SK-MEL-5 (cell line): ENCODE results near the gene OSBPL1A. TPM values are rescaled to one million over a fixed set of nuclear protein-coding genes. Genes with fewer than 3 reads are reported as not detected.
A peak's percentile ranks its signal among the peaks of the same experiment; 100 is the strongest.
"Not testable (repeated sequence)": the region's sequence is repeated elsewhere in the genome, so short reads cannot be mapped to it uniquely, and the experiment has no call there.

Experiments used
- DNase-seq: peaks from one replicate; pipeline ENCODE4 v3.0.0-alpha.2; 2016; ENCODE audit warnings: low read depth, low spot score
- in situ Hi-C: cut with HindIII; loops from 2 replicates; pipeline ENCODE4 v1.10.0; 2016; ENCODE audit warnings: low sequenced_read_pairs, high pct_unique_total_duplicates, low pct_unique_long_range_greater_than_20kb
- total RNA-seq: library from RNA; depleted of rRNA; stranded (reverse); fragments of >200 nt; shearing (Covaris generic); gene quantifications from 2 replicates; pipeline ENCODE4 v1.2.3, GENCODE V29; 2014

The OSBPL1A gene
- total RNA-seq, 1 experiment from 2014 or later = 84.7 TPM

GRCh38 chr18:24187049-24187448 is 210.6 kb downstream of the OSBPL1A start:
- in situ Hi-C loops = no loop called here

DNA sequence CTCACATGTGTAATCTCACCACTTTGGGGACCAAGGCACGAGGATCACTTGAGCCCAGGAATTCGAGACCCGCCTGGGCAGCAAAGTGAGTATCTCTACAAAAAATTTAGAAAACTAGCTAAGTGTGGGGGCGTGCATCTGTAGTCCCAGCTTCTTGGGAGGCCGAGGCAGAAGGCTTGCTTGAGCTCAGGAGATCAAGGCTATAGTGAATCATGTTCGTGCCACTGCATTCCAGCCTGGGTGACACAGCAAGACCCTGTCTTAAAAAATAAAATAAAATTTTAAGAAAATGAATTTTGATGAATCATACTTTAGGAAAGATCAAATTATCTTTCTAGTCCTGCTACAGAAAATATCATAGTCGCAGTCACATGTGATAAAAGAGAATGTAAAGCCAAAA is 211.8 kb downstream of the OSBPL1A start:
- in situ Hi-C loops = no loop called here
- DNase-seq = no peak

More at GRCh38 chr18:24187049-24187448, 210.6 kb downstream of the OSBPL1A start:
- no peak for DNase-seq

- in situ Hi-C loops = no loop called here
- DNase-seq = no peak
Observed at GRCh38 chr18:24181806-24182205, 215.8 kb downstream of the OSBPL1A start.

DNA sequence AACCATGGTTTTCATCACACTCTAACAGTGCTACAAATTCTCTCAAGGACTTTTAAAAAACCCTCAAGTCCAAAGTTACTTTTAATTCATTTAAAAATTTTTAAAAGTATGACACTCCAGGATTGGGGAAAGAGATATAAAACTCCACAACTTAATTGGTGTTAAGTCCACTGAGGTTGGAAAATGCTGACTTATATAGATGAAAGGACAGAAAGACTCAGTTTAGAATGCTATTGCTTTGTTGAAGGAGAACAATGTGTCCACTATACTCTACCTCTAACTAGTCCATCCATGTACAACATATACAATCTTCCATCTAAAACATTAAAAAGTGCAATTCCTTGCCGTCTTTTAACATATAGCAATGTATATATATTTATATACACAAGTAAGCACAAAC is 217.6 kb downstream of the OSBPL1A start:
- no peak for DNase-seq
- in situ Hi-C loops = no loop called here

DNA sequence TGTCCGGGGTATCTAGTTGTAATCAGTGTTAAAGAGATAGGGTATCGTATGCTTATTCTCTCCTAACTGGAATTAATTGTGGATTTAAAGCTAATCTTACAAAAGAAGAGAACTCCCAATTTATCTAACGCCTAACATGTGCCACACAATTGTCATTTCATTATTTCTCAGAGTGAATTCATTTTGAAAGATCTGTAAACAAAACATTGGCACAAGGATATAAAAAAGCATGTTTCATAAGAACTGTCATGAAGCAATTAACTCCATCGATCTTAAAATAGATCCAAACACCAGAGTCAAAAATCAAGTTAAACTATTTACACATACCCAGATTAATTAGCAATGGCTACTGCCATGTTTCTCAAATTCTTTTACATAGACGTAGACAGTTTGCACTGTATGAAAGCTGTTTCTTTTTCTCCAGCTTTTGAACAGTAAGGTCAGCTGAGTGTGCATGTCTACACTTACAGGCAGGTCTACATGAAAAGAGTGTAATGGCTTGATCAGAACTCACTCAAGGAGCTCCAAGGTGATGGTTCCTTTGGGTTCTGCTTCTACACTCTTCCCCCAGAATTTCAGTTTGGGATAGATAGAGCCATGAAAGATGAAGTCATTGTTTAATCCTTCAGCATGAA is 220.0 kb downstream of the OSBPL1A start:
- DNase-seq = no peak
- in situ Hi-C loops = no loop called here

- in situ Hi-C loops = no loop called here
- peak; percentile 67 for DNase-seq
Observed at GRCh38 chr18:24176727-24177416, 220.8 kb downstream of the OSBPL1A start.

GRCh38 chr18:24173997-24174396 is 223.6 kb downstream of the OSBPL1A start:
- DNase-seq = no peak
- in situ Hi-C loops = no loop called here

GRCh38 chr18:24170360-24170759 is 227.3 kb downstream of the OSBPL1A start:
- no peak for DNase-seq
- in situ Hi-C loops = no loop called here

- in situ Hi-C loops = no loop called here
- DNase-seq = no peak
Observed at GRCh38 chr18:24168496-24168895, 229.1 kb downstream of the OSBPL1A start.

DNA sequence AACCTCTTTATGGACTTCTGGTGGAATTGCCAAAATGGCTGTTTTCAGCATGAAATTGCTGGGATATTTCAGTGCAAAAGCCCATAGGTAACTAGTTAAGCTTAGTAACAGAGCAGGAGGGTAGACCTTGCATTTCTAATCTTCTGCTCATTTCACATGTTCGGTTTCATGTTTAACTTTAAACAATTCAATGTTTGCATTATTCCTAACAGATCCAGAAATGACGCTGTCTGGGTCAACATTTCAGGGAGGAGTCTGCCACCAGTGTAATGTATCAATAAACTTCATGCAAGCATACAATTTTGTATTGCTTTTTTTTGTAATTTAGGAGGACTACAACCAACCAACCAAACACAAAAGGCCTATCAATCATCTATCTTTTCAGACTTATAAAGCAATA is 236.3 kb downstream of the OSBPL1A start:
- DNase-seq = no peak
- in situ Hi-C loops = no loop called here

DNA sequence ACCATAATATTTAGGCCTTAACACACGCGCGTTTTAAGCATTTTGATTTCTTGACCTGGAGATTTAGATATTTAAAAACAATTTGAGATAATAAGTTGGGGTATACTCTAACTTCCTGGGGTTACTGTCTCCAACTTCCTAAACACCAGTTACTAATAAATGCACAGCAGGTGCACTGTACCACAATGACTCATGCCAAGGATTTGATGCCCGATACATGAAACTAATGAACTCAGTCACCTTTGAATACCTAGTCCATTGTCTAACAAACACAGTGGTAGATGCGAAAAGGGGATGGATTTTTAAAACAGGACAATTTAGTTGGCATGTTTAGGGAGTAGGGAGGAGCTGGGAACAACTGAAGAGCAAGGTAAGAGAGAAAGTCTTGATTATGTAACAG is 237.5 kb downstream of the OSBPL1A start:
- DNase-seq = no peak
- in situ Hi-C loops = no loop called here

DNA sequence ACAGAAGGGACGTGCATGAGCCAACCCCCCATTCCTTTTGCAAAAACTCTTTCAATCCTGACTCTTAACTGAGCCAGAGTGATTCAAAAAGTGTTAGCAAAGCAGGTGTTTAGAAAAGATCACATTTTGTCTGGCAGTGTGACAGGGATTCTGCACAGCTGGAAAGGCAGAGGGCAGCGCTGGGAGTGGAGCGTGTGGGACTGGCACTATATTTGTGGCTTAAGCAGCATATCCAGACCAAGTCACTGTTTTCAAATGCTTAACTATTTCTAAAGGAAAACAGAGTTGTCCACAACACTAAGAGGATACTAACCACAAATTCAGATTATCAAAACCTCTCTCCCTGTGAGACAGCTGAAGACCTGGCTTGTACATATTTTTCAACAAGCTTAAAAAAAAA is 239.8 kb downstream of the OSBPL1A start:
- no peak for DNase-seq
- in situ Hi-C loops = no loop called here

DNA sequence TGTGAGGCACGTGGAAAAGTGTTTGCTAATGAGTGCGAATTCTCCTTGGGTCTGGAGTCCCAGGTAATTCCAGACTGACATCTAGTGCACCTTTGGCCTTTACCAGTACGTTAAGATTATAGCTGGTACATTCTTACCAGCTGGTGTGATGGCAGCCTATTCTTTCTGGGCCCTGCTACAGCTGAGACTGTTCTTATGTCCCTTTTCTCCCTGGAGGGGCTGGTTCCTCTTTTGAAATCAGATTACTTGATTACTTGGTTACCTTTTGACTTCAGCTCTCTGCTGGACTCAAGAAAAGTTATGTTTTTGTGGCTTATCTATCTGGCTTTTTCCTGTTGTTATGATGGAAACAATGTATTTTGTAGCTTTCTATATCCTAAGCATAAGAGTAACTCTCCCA is 244.2 kb downstream of the OSBPL1A start:
- in situ Hi-C loops = no loop called here

GRCh38 chr18:24149591-24149990 is 248.0 kb downstream of the OSBPL1A start:
- in situ Hi-C loops, DNase-seq: not testable (repeated sequence)

More for the DNA sequence above, 244.2 kb downstream of the OSBPL1A start:
- no peak for DNase-seq

DNA sequence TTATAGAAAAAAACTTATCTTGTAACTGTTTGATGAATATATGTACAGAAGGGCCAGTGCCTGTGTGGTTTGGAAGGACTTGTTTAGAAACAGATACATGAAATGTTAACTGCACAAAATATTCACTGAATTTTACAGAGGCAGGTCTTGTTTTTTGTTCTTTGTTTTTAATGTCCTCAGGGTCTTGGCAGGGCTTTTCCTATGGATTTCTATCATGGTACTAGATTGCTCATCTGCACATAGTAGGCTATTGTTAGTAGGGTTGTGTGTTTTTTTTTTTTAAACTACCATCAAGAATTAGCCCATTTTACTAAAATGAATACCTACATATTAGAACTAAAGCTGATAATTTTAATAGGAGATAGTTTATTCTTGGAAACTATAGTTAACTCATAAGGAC is 255.2 kb downstream of the OSBPL1A start:
- in situ Hi-C loops = no loop called here
- peak; percentile 73 for DNase-seq

- DNase-seq = no peak
Observed at GRCh38 chr18:24140697-24141096, 256.9 kb downstream of the OSBPL1A start.

DNA sequence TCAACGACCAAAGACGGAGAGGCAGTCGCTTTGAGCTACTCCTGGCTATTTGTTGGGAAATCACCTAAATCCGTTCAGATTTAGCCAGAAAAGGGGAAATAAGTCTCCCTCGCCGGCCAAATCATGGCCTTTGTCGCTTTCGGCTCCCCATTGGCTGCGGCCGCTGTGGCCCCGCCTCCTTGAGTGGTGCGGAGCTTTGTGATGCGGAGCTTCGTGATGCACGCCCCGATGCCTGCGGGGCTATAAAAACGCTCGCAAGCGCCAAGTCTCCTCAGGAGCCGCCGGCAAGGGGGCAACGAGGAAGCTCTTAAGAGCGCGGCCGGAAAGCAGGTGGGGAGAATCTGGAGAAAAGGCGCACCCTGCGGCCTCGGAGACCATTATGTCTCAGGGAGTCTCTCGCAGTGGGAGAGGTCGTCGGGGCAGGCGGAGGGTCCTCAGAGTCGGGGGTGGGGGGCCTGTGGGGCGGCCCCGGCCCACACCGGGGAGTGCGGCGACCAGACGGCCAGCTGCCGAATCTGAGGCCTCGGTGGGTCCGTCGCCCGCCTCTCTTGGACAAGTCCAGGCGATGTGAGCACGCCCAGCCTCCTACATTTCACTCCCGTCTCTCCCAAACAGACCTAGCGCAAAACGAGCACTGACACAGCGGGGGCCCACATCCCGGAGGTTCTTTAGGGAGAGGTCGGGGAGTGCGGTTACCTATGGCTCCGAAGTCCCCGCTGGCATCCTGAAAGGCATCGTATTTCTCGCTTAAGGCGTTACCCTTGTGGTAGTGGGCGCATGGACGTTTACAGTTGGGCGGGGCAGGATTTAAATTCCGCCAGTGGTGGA is 258.6 kb downstream of the OSBPL1A start, which contains the start of gene CABYR:
TSS of gene CABYR (plus strand) at position 274 of the 828 bp plus-strand sequence. CDS start 4,053 bp downstream, outside the sequence.
- peak; percentile 66 for DNase-seq
- in situ Hi-C loops = no loop called here

More at GRCh38 chr18:24140697-24141096, 256.9 kb downstream of the OSBPL1A start:
- in situ Hi-C loops = no loop called here

GRCh38 chr18:24138409-24138788 is 259.2 kb downstream of the OSBPL1A start:
- in situ Hi-C loops = no loop called here
- no peak for DNase-seq
